ENCODE results near the gene PLXNC1.
A peak's percentile ranks its signal among the peaks of the same experiment; 100 is the strongest.

The PLXNC1 gene

GRCh38 chr12:94244165-94245133, 96.1 kb downstream of the PLXNC1 start:
- peak in 1 of 5 donors; percentile 47 for DNase-seq

GRCh38 chr12:94245631-94246383, 97.4 kb downstream of the PLXNC1 start:
- no peak for DNase-seq

- no peak for DNase-seq
Observed at GRCh38 chr12:94247246-94247645, 98.9 kb downstream of the PLXNC1 start.

- DNase-seq: no peak
Observed at GRCh38 chr12:94248582-94248981, 100.2 kb downstream of the PLXNC1 start.

- no peak for DNase-seq
Observed at GRCh38 chr12:94250130-94250529, 101.8 kb downstream of the PLXNC1 start.

GRCh38 chr12:94254270-94254669, 105.9 kb downstream of the PLXNC1 start:
- no peak for DNase-seq

- DNase-seq: no peak
Observed at GRCh38 chr12:94255006-94255405, 106.6 kb downstream of the PLXNC1 start.

GRCh38 chr12:94255428-94255827, 107.1 kb downstream of the PLXNC1 start:
- DNase-seq: no peak

GRCh38 chr12:94258593-94258992, 110.2 kb downstream of the PLXNC1 start:
- no peak for DNase-seq

- DNase-seq: no peak
Observed at GRCh38 chr12:94260017-94260416, 111.6 kb downstream of the PLXNC1 start.

- no peak for DNase-seq
Observed at GRCh38 chr12:94260717-94261116, 112.3 kb downstream of the PLXNC1 start.

- no peak for DNase-seq
Observed at GRCh38 chr12:94261119-94261518, 112.7 kb downstream of the PLXNC1 start.

GRCh38 chr12:94261786-94262185, 113.4 kb downstream of the PLXNC1 start:
- no peak for DNase-seq

GRCh38 chr12:94262228-94263010, 114.0 kb downstream of the PLXNC1 start:
- peak; percentile 31 to 76 (median 49) for DNase-seq

- DNase-seq: peak in 4 of 5 donors; percentile 28 to 52 (median 30)
Observed at GRCh38 chr12:94263011-94263811, 114.8 kb downstream of the PLXNC1 start.

- DNase-seq: no peak
Observed at GRCh38 chr12:94263905-94264561, 115.7 kb downstream of the PLXNC1 start.

GRCh38 chr12:94264736-94265485, 116.5 kb downstream of the PLXNC1 start:
- no peak for DNase-seq

- no peak for DNase-seq
Observed at GRCh38 chr12:94265539-94265938, 117.2 kb downstream of the PLXNC1 start.

GRCh38 chr12:94265966-94266745, 117.8 kb downstream of the PLXNC1 start:
- no peak for DNase-seq

Measured in T-helper 1 cell (primary cell).